NCI-H1694 treated with DMSO at 0.1 percent for 48 hours (cell line): ENCODE results near the gene DHRS11.
"Not testable (repeated sequence)": the region's sequence is repeated elsewhere in the genome, so short reads cannot be mapped to it uniquely, and the experiment has no call there.

Experiments used
- DNase-seq: peaks from one replicate; lab custom pipeline; 2025; lab: John Stamatoyannopoulos, UW

The DHRS11 gene

DNA sequence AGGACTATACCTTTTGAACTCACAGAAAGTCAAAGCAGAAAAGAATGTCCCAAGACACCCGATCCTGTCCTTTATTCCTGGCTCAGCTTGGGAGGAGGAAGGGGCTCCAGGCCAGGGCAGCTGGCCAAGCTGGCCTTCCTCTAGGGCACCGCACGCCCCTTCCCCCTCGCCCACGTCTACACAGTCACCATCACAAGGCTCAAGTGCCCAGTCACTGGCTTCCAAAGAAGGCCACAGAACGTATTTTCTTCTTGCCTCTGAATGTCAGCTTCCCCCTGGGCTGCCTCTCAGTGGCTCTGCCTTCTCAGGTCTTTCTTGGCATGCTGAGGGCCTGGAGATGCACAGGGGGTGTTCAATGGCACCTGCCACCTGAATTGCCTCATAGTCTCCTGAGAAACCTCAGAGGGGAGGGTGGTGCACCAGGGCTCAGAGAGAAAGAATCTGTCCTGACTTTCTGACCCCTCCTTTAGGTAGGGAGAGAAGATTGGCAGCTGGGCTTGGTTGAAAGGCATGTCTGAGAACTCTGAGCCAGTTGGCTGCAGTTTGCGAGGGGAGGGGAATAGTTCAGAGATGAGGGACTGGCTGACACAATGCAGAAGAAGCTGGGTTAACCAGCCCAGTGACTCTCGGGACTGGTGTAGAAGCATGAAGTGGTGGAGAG lies 2.1 kb downstream of the DHRS11 start:
- DNase-seq: no peak

DNA sequence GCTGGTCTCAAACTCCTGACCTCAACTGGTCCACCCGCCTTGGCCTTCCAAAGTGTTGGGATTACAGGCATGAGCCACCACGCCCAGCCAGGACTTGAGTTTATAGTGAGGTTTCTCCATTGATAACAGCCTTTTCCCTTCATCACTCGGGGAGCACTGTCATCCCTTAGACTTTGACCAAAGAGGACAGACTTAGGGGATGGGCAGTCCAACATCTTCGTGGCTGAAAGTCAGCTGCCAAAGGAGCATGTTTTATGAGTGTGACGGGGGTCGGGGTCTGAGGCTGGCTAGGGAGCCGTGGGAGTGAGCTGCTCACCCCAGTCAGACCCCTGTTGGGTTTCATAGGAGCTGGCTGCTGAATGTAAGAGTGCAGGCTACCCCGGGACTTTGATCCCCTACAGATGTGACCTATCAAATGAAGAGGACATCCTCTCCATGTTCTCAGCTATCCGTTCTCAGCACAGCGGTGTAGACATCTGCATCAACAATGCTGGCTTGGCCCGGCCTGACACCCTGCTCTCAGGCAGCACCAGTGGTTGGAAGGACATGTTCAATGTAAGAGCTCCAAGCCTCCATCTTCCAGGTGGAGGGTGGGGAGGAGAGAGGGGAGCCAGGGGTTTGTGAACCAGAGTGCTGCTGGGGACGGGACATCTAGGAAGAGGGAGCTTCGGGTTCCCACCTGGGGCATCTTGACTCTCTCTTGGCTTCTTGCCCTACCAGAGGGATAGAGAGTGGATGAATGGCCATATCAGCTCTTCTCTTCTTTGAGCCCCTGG lies 3.1 kb downstream of the DHRS11 start:
- DNase-seq: no peak

DNA sequence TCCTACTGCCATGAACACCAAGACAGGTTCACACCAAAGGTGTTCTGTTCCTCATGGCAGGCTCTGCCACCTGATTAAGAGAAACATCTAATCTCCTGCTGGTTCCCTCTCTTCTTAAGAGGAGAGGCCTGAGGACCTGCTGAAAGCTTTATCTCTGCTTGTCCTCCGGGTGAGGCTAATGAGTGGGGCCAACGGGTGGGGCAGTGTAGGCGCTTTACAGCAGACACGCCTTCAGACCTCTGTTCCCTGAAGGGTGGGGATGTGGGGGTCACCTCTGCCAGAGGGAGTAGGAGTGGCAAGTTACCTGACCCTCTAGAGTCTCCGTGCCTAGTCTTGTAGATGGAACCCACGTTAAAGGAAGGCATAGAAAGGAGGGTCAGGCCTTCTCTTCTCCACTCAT lies 5.5 kb downstream of the DHRS11 start:
- DNase-seq: no peak

DNA sequence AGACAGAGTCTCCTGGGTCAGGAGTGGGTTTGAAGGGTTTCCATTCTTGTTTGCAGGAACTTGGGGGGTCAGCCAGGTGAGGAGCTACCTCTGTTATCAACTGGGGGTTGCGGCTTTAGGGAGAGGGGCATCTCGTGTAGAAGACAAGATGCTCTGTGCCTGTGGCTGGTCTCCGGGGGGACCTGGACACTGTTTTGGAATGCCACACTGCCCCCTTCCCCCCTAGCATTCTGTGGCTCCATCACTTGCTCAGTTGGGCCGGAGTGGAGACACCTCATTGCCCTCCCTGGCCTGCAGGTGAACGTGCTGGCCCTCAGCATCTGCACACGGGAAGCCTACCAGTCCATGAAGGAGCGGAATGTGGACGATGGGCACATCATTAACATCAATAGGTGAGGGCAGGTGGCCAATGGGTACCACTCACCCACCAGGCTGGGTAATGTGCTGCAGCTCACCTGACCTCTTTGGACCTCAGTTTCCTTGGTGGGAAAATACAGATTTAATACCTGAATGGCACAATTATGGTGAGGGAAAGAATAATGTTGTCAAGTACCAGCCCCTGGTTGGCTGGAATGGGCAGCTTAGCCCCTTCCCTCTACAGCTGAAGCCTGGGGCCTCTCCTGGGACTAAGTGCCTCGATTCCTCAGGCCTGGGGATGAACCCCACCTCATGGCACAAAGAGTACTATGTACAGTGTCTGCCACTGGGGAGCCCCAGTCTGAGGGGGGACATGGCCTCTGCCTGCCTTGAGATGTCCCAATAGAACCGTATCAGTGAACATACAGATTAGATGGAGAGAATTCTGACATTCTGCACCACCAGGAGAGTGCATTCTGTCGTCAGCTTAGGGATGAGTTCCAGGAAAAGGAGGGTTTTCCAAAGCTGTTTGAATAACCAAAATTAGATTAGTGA lies 6.4 kb downstream of the DHRS11 start:
- no peak for DNase-seq

DNA sequence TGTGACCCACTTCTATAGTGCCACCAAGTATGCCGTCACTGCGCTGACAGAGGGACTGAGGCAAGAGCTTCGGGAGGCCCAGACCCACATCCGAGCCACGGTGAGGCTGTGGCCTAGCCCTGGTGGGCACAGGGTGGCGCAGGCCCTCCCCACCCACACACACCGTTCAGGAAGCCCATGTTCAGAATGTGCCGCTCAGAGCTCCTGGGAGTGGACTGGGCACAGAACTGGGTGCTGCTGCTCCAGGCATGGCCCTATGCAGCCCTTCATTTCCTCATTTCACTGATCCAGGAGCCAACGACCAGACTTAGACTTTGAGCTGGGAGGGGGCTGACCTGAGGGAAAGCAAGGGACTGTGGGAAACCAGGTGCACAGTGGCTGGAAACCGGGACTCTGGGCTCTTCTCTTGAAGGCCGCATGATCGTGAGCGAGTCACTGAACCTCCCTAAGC lies 7.3 kb downstream of the DHRS11 start:
- no peak for DNase-seq

DNA sequence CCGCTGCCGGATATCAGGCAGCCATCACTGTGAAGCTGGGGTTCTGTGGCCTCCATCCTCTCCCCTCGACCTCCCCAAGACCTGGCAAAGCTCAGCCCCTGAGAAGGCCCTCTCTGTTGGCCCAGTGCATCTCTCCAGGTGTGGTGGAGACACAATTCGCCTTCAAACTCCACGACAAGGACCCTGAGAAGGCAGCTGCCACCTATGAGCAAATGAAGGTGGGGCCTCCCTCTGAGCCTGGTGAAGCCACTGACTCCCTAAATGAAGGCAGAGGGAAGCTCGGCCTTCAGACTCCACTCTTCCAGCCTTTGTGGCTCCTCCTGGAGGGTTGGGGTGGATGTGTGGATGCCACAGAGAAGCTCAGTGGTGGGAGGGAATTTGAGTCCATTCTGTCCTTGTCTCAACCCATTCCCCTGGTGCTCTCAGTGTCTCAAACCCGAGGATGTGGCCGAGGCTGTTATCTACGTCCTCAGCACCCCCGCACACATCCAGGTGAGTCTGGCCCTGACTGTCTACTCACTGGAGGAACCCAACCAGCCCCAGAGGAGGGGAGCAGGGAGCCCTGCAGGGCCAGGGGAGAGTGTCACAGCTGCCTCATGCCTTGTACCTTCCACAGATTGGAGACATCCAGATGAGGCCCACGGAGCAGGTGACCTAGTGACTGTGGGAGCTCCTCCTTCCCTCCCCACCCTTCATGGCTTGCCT lies 8.0 kb downstream of the DHRS11 start:
- no peak for DNase-seq

DNA sequence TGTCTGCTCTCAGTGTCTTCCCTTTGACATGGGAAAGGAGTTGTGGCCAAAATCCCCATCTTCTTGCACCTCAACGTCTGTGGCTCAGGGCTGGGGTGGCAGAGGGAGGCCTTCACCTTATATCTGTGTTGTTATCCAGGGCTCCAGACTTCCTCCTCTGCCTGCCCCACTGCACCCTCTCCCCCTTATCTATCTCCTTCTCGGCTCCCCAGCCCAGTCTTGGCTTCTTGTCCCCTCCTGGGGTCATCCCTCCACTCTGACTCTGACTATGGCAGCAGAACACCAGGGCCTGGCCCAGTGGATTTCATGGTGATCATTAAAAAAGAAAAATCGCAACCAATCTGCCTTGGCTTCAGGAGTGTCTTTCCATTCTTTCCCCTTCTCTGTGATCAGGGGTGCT lies 8.8 kb downstream of the DHRS11 start:
- DNase-seq: no peak

DNA sequence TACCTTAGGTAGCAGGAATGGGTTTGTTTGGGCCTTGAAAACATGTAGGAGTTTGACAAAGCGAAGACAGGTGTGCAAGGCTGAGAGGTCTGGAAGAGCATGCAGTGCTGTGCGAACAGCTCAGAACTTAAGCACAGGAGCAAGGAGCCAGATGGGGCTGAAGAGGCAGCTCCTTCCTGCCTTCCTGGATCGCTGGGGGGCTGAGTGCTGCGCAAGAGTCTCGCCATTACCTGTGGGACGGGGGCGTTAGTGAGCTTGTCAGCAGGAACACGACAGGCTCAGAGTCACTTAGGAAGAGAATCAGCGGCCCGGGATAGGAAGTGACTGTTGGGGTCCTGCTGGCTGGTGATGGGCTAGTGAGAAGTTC lies 9.2 kb downstream of the DHRS11 start:
- no peak for DNase-seq

DNA sequence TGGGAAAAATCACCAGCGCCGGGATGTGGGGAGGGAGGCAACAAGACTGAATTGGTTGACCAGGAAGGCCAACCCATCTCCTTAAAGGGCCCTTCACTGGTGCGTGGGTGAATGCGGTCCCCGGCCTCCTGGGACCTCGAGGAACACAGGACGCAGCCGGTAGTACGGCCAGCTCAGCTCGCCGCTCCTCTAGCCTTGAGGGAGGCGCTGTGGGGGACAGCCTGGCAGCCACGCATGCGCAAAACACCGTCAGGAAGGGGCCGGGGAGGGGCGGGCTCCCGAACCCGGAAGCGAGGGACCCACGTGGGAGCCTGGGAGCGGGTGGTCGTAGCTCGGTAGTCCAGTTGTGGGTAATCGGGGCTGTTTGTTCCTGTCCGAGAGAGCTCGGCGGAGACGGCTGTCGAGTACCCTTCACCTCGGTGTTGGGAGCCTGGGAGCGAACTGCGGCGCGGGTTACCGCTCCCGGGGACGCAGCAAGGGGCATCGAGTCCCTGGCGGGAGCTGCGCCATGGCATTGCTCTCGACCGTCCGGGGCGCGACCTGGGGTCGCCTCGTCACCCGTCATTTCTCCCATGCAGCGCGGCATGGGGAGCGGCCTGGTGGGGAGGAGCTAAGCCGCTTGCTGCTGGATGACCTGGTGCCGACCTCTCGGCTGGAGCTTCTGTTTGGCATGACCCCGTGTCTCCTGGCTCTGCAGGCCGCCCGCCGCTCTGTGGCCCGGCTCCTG lies 9.8 kb downstream of the DHRS11 start, which contains the start of gene MRM1:
Gene MRM1, plus strand, starts transcription at position 281 of the 727 bp plus-strand sequence. Its CDS starts 228 bp downstream, at position 509.
- peak; percentile 59 for DNase-seq

DNA sequence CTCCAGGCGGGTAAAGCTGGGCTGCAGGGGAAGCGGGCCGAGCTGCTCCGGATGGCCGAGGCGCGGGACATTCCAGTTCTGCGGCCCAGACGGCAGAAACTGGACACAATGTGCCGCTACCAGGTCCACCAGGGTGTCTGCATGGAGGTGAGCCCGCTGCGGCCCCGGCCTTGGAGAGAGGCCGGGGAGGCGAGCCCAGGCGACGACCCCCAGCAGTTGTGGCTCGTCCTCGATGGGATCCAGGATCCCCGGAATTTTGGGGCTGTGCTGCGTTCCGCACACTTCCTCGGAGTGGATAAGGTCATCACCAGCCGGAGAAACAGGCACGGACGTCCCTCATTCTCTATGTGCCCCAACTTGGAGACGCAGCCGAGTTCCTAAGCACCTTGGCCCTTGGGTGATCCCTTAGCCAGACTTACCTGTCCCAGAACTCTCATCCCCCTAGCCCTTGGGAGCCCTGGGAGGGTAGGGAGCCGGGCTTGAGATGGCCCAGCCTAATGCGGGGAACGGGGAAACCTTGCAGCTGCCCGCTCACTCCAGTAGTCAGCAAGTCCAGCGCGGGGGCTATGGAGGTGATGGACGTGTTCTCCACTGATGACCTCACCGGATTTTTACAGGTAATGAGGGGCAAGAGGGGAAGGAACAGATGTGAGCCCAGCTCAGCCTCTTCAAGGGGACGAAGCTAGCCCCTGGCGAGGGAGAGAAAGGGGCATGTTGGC lies 10.5 kb downstream of the DHRS11 start:
- DNase-seq: no peak

DNA sequence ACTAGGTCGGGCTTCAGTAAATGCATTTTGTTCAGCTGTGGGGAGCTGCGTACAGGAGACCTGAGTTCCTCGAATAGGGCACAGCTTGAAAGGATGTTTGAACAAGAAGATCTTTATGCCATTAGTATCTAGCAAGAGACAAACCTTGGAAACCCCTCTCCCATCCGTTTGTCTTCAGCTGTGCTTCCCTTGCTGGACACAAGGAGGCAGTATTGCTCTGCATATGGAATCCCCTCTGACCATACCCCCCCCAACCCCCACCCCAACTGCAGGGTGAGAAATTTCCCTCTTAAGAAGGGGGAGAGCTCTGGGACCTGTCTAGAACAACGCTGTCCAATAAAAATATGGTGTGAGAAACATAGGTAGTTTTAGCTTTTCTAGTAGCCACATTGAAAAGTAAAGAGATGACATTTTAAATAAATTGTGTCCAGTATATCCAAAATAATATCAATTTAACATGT lies 11.3 kb downstream of the DHRS11 start:
- peak; percentile 78 for DNase-seq

DNA sequence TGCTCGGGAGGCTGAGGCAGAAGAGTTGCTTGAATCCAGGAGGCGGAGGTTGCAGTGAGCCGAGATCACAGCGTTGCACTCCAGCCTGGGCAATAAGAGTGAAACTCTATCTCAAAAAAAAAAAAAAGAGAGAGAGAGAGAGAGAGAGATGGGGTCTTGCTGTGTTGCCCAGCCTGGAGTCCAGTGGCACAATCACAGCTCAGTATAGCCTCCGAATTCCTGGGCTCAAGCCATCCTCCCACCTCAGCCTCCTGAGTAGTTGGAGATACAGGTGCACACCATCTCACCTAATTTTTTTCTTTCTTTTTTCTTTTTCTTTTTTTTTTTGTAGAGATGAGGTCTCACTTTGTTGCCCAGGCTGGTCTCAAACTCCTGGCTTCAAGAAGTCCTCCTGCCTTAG lies 13.3 kb downstream of the DHRS11 start:
- DNase-seq: not testable (repeated sequence)

DNA sequence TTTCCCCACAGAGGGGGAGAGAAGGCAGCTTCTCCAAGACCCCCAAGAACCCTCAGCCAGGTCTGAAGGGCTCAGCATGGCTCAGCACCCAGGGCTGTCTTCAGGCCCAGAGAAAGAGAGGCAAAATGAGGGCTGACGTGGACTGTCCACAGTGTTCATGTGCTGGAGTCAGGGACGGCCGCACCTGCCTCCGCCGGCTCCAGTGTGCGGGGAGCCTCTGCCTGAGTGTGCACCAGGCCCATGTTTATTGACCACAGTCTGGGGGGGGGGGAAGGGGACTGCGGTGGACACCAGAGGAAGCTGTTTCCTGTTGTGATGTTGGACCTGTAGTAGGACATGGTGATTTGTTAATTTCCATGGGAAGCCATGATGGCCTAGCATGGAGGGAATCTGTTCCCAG lies 16.6 kb downstream of the DHRS11 start:
- DNase-seq: no peak

DNA sequence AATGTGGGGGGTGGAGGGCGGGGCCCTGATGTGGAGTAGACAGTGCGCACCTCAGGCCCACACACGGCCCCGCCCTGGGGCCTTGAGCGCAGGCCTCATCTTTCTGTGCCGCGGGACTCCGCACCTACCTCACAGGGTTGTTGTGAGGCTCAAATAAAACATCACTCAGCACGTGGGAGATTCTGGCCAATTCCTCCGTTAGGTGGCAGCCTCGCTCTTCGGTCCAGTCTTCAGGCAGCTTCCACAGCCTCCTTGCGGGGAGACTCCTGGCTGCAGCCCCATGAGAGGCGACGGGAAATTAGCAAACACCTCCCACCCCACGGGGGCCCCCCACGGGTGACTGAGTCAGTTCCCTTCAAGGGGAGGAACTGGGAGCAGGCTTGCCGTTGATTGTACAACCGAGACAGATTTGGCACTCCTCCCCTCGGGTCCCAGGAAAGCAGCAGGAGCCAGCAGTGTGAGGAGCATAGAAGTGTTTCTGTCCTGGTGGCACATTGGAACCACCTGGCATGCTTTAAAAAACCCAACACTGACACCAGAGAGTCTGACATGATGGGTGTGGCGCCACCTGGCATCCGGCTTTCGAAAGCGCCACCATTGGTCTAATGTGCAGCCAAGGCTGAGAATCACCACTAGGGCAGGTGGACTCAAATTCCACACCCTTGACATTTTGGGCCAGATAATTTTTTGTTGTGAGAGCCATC lies 17.3 kb downstream of the DHRS11 start:
- DNase-seq: peak; percentile 39

DNA sequence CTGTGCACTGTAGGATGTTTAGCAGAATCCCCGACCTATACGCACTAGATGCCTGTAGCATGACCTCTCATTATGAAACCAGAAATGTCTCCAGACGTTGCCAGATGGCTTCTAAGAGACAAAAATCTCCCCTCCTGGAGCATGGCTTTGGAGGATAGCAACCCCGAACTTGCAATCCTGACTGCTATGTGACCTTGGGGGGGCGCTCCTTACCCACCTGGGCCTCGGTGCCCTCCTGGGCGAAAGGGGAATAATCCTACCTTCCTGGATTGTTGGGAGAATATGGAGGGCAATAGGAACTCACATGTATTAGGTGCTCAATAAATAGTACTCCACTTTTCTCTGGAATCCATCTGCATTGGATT lies 17.8 kb downstream of the DHRS11 start:
- no peak for DNase-seq

DNA sequence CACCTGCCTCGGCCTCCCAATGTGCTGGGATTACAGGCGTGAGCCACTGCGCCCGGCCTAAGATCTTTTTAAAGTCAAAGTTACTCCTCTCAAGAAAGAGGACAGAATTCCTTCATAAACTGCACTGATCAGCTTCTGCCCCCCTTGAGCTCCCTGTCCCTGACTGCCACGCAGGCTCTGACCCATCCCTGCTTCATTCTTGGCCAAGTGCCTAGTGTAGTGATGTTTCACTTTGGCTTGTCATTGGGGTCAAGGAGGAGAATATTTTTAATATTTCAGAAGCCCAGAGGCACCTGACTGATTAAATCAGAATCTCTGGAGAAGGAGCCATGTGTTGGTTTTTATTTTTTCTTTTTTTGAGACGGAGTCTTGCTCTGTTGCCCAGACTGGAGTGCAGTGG lies 18.8 kb downstream of the DHRS11 start:
- no peak for DNase-seq

DNA sequence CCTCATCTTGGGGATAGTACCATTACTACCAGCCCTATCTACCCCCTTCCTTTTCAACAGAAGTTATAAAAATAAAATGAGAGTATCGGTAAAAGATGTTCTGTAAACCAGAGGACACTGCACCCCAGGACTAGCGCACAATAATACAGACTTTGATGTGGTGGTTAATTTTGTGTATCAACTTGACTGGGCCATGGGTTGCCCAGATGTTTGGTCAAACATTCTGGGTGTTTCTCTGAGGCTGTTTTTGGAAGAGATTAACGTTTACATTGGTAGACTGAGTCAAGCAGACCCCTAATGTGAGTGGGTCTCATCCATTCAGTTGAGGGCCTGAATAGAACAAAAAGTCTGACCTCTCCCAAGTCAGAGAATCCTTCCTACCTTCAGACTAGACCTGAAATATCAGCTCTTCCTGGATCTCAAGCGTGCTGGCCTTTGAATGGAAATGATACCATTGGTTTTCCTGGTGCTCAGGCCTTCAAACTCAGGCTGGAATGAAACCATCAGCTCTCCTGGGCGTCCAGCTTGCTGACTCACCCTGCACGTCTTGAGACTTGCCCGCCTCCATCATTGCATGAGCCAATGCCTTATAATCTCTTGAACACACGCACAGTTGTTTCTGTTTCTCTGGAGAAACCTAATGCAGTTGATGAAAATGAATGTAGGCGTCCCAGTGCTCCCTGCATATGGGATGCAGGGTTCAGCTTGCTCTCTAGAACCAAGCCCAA lies 19.8 kb downstream of the DHRS11 start:
- DNase-seq: no peak

DNA sequence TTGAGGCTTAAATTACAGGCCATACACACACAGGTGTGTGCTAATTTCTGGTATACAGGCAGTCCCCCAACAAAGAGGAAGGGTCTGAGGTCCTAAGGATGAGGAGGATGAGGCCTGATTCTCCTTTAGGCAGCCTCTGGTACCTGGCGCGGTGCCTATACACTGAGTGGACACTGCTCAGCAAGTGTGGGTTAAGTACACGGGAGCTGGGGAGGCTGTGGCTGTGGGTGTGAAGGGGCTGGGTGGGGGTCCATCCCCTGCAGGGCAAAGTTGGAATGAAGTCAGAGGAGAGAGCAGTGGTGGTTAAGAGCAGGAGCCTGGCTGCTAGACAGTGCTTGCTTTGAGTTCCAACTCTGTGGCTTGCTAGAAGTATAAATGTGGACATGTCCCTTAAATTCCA lies 20.6 kb downstream of the DHRS11 start:
- DNase-seq: no peak

DNA sequence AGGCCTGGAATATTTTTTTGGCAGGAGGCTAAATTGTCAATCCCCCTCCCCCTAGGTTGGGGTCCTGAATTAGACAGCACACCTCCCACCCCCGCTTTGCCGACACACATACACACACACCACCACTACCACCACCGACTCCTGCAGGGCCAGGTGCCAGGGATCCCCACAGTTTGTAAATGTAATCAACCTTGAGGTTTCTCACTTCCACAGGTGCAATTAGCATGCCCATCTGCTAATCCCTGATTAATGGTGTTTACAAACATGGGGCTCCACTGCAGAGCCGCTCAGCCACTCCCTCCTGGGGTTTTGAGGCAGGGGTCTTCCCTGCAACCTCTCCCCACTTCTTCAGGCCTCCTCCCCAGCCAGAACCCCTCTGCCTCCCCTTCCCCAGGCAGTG lies 21.5 kb downstream of the DHRS11 start:
- no peak for DNase-seq
